Measurements from ENCODE around the gene TSPAN8.

Gene TSPAN8

GRCh38 chr12:71142956-71143355 is 14.8 kb downstream of the TSPAN8 start:
- Histone ChIP-seq H3K79me1 (ENCODE audit: low read length) (no peaks in the 10 kb centered on the region), H3K4me3 (ENCODE audit: low read depth, low read length) (no peak overlapping the region), H4K8ac (ENCODE audit: low read depth, low read length) (no peak overlapping the region), H4K91ac (ENCODE audit: low read depth, low read length) (no peak overlapping the region), H2AK5ac (ENCODE audit: low read length) (no peak overlapping the region), H4K12ac (ENCODE audit: low read depth, low read length) (no peak overlapping the region), H3K36me3 (ENCODE audit: control insufficient read depth in 1 of 2, insufficient read depth in 2 of 2, low read length in 2 of 2) (no peaks in the 10 kb centered on the region), H3K4me2 (ENCODE audit: low read length) (no peak overlapping the region), H3K9ac (ENCODE audit: low read length) (no peak overlapping the region), H2BK12ac (ENCODE audit: low read length) (no peak overlapping the region), H3K23ac (ENCODE audit: low read length) (no peak overlapping the region), H3K9me3 (ENCODE audit: insufficient read depth, low read depth, low read length) (no peaks in the 10 kb centered on the region), H2BK120ac (ENCODE audit: insufficient read depth, low read length, poor library complexity) (no peak overlapping the region), H2BK5ac (ENCODE audit: low read depth, low read length, poor library complexity) (no peak overlapping the region), H3K79me2 (ENCODE audit: control insufficient read depth, insufficient read depth, low read length, poor library complexity) (no peaks in the 10 kb centered on the region), H3K27me3 (ENCODE audit: insufficient read depth, low read length) (no peaks in the 10 kb centered on the region), H2AFZ (ENCODE audit: insufficient read depth, low read length, poor library complexity) (no peak overlapping the region), H3K14ac (ENCODE audit: low read length) (no peak overlapping the region), H3K18ac (ENCODE audit: low read length) (no peak overlapping the region), H3K4me1 (ENCODE audit: control insufficient read depth in 1 of 2, insufficient read depth in 2 of 2, low read length in 2 of 2) (no peaks in the 10 kb centered on the region), H3K27ac (ENCODE audit: low read depth, low read length) (no peak overlapping the region), H3K4ac (ENCODE audit: low read depth, low read length) (no peak overlapping the region)
- WGBS (ENCODE audit: extremely low coverage, insufficient coverage, insufficient read length), result no CpG with 5 or more reads among the region's 5 CpGs
- no peak for DNase-seq

- H3K9ac ChIP-seq (ENCODE audit: low read length), result no peak overlapping the region
- DNase-seq, result no peak
- H2BK5ac ChIP-seq (ENCODE audit: low read depth, low read length, poor library complexity), result no peak overlapping the region
- H3K23ac ChIP-seq (ENCODE audit: low read length), result no peak overlapping the region
- H3K9me3 ChIP-seq (ENCODE audit: insufficient read depth, low read depth, low read length), result no peaks in the 10 kb centered on the region
- no peaks in the 10 kb centered on the region for H3K27me3 ChIP-seq (ENCODE audit: insufficient read depth, low read length)
- no peak overlapping the region for H2BK12ac ChIP-seq (ENCODE audit: low read length)
- no CpG with 5 or more reads among the region's 2 CpGs for WGBS (ENCODE audit: extremely low coverage, insufficient coverage, insufficient read length)
- no peak overlapping the region for H2AK5ac ChIP-seq (ENCODE audit: low read length)
- no peak overlapping the region for H4K12ac ChIP-seq (ENCODE audit: low read depth, low read length)
- H3K36me3 ChIP-seq (ENCODE audit: control insufficient read depth in 1 of 2, insufficient read depth in 2 of 2, low read length in 2 of 2), result no peaks in the 10 kb centered on the region
- no peaks in the 10 kb centered on the region for H3K4me1 ChIP-seq (ENCODE audit: control insufficient read depth in 1 of 2, insufficient read depth in 2 of 2, low read length in 2 of 2)
- no peak overlapping the region for H4K91ac ChIP-seq (ENCODE audit: low read depth, low read length)
- no peak overlapping the region for H2AFZ ChIP-seq (ENCODE audit: insufficient read depth, low read length, poor library complexity)
- H3K79me2 ChIP-seq (ENCODE audit: control insufficient read depth, insufficient read depth, low read length, poor library complexity), result no peaks in the 10 kb centered on the region
- H2BK120ac ChIP-seq (ENCODE audit: insufficient read depth, low read length, poor library complexity), result no peak overlapping the region
- no peak overlapping the region for H3K4me2 ChIP-seq (ENCODE audit: low read length)
- no peak overlapping the region for H3K18ac ChIP-seq (ENCODE audit: low read length)
- no peak overlapping the region for H4K8ac ChIP-seq (ENCODE audit: low read depth, low read length)
- H3K4me3 ChIP-seq (ENCODE audit: low read depth, low read length), result no peak overlapping the region
- no peak overlapping the region for H3K14ac ChIP-seq (ENCODE audit: low read length)
- H3K27ac ChIP-seq (ENCODE audit: low read depth, low read length), result no peak overlapping the region
- no peaks in the 10 kb centered on the region for H3K79me1 ChIP-seq (ENCODE audit: low read length)
- no peak overlapping the region for H3K4ac ChIP-seq (ENCODE audit: low read depth, low read length)
Observed at GRCh38 chr12:71142016-71142415, 15.8 kb downstream of the TSPAN8 start.

- Histone ChIP-seq H3K9ac (ENCODE audit: low read length) (no peak overlapping the region), H4K12ac (ENCODE audit: low read depth, low read length) (no peak overlapping the region), H3K79me2 (ENCODE audit: control insufficient read depth, insufficient read depth, low read length, poor library complexity) (no peaks in the 10 kb centered on the region), H3K23ac (ENCODE audit: low read length) (no peak overlapping the region), H3K4me2 (ENCODE audit: low read length) (no peak overlapping the region), H3K4me3 (ENCODE audit: low read depth, low read length) (no peak overlapping the region), H4K91ac (ENCODE audit: low read depth, low read length) (no peak overlapping the region), H2AK5ac (ENCODE audit: low read length) (no peak overlapping the region), H3K36me3 (ENCODE audit: control insufficient read depth in 1 of 2, insufficient read depth in 2 of 2, low read length in 2 of 2) (no peaks in the 10 kb centered on the region), H3K79me1 (ENCODE audit: low read length) (no peaks in the 10 kb centered on the region), H3K4me1 (ENCODE audit: control insufficient read depth in 1 of 2, insufficient read depth in 2 of 2, low read length in 2 of 2) (no peaks in the 10 kb centered on the region), H3K18ac (ENCODE audit: low read length) (no peak overlapping the region), H2BK5ac (ENCODE audit: low read depth, low read length, poor library complexity) (no peak overlapping the region), H3K9me3 (ENCODE audit: insufficient read depth, low read depth, low read length) (no peaks in the 10 kb centered on the region), H2BK120ac (ENCODE audit: insufficient read depth, low read length, poor library complexity) (no peak overlapping the region), H3K4ac (ENCODE audit: low read depth, low read length) (no peak overlapping the region), H2AFZ (ENCODE audit: insufficient read depth, low read length, poor library complexity) (no peak overlapping the region), H4K8ac (ENCODE audit: low read depth, low read length) (no peak overlapping the region), H3K27ac (ENCODE audit: low read depth, low read length) (no peak overlapping the region), H3K27me3 (ENCODE audit: insufficient read depth, low read length) (no peaks in the 10 kb centered on the region), H2BK12ac (ENCODE audit: low read length) (no peak overlapping the region), H3K14ac (ENCODE audit: low read length) (no peak overlapping the region)
- WGBS (ENCODE audit: extremely low coverage, insufficient coverage, insufficient read length), result no CpG with 5 or more reads among the region's 1 CpG
- DNase-seq, result no peak
Observed at GRCh38 chr12:71141378-71141926, 16.3 kb downstream of the TSPAN8 start.

GRCh38 chr12:71139153-71139735 is 18.6 kb downstream of the TSPAN8 start:
- H4K12ac ChIP-seq (ENCODE audit: low read depth, low read length), result no peak overlapping the region
- no peak overlapping the region for H2BK12ac ChIP-seq (ENCODE audit: low read length)
- no peak overlapping the region for H2BK120ac ChIP-seq (ENCODE audit: insufficient read depth, low read length, poor library complexity)
- H3K23ac ChIP-seq (ENCODE audit: low read length), result no peak overlapping the region
- no peaks in the 10 kb centered on the region for H3K9me3 ChIP-seq (ENCODE audit: insufficient read depth, low read depth, low read length)
- H3K4me2 ChIP-seq (ENCODE audit: low read length), result no peak overlapping the region
- no peak overlapping the region for H3K4me3 ChIP-seq (ENCODE audit: low read depth, low read length)
- no peaks in the 10 kb centered on the region for H3K79me1 ChIP-seq (ENCODE audit: low read length)
- H3K14ac ChIP-seq (ENCODE audit: low read length), result no peak overlapping the region
- no peaks in the 10 kb centered on the region for H3K36me3 ChIP-seq (ENCODE audit: control insufficient read depth in 1 of 2, insufficient read depth in 2 of 2, low read length in 2 of 2)
- H3K18ac ChIP-seq (ENCODE audit: low read length), result no peak overlapping the region
- no peak overlapping the region for H4K91ac ChIP-seq (ENCODE audit: low read depth, low read length)
- WGBS (ENCODE audit: extremely low coverage, insufficient coverage, insufficient read length), result no CpG with 5 or more reads among the region's 6 CpGs
- H3K4me1 ChIP-seq (ENCODE audit: control insufficient read depth in 1 of 2, insufficient read depth in 2 of 2, low read length in 2 of 2), result no peaks in the 10 kb centered on the region
- H3K27me3 ChIP-seq (ENCODE audit: insufficient read depth, low read length), result no peaks in the 10 kb centered on the region
- no peak overlapping the region for H2AK5ac ChIP-seq (ENCODE audit: low read length)
- no peak for DNase-seq
- no peak overlapping the region for H3K4ac ChIP-seq (ENCODE audit: low read depth, low read length)
- H2BK5ac ChIP-seq (ENCODE audit: low read depth, low read length, poor library complexity), result no peak overlapping the region
- H3K27ac ChIP-seq (ENCODE audit: low read depth, low read length), result no peak overlapping the region
- H4K8ac ChIP-seq (ENCODE audit: low read depth, low read length), result no peak overlapping the region
- no peak overlapping the region for H2AFZ ChIP-seq (ENCODE audit: insufficient read depth, low read length, poor library complexity)
- no peaks in the 10 kb centered on the region for H3K79me2 ChIP-seq (ENCODE audit: control insufficient read depth, insufficient read depth, low read length, poor library complexity)
- no peak overlapping the region for H3K9ac ChIP-seq (ENCODE audit: low read length)

Measured in trophoblast cell (in vitro differentiated cells and primary cell).